OCI-M2 (cell line): ENCODE results near the gene SEPTIN8.

Experiments used
- DNase-seq: peaks from one replicate; lab custom pipeline; 2025; ENCODE audit not compliant: unreplicated experiment; lab: John Stamatoyannopoulos, UW

Gene SEPTIN8, protein sequence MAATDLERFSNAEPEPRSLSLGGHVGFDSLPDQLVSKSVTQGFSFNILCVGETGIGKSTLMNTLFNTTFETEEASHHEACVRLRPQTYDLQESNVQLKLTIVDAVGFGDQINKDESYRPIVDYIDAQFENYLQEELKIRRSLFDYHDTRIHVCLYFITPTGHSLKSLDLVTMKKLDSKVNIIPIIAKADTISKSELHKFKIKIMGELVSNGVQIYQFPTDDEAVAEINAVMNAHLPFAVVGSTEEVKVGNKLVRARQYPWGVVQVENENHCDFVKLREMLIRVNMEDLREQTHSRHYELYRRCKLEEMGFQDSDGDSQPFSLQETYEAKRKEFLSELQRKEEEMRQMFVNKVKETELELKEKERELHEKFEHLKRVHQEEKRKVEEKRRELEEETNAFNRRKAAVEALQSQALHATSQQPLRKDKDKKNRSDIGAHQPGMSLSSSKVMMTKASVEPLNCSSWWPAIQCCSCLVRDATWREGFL

DNA sequence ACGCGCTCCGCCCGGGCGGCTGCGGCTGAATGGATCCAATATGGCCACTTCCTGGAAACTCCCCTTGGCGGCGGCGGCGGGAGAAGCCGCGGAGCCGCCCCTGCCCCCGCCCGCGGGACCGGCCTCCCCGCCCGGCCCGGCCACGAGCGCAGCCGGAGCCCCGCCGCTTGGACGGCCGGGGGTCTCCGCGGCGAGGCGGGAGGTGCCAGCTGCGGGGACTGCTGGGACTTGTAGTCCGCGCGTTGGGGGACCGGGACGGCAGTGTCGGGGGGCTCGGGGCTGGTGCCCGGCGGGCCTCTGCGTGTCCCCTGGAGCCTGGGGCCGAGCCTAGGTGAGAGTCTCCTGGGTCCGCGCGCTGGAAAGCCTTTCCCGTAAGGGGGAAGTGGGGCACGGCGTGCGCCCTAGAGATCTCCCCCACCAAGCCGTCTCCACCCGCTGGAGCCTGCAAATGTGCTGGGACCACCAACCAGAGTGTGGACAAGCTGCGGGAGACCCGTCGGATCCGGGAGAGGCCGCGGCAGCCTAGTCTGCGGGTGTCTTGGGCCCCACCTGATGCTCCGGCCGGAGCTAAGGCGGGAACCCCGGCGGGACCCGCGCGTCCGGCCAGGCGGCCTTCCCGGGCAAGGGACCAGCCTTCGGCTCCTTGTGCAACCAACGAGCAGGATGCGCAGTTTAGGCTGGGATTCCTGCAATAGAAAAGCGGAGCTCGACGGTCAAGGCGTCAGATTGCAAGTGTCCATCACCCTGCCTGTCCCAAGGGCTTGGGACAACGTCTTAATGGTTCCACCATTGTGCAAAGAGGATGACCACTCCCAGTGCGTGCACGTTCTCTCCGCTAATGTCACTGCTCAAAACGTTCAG lies at the start of gene SEPTIN8:
Gene SEPTIN8, minus strand, starts transcription at position 31 of the 861 bp plus-strand sequence. CDS start 102 bp downstream, outside the sequence.
- DNase-seq: no peak

DNA sequence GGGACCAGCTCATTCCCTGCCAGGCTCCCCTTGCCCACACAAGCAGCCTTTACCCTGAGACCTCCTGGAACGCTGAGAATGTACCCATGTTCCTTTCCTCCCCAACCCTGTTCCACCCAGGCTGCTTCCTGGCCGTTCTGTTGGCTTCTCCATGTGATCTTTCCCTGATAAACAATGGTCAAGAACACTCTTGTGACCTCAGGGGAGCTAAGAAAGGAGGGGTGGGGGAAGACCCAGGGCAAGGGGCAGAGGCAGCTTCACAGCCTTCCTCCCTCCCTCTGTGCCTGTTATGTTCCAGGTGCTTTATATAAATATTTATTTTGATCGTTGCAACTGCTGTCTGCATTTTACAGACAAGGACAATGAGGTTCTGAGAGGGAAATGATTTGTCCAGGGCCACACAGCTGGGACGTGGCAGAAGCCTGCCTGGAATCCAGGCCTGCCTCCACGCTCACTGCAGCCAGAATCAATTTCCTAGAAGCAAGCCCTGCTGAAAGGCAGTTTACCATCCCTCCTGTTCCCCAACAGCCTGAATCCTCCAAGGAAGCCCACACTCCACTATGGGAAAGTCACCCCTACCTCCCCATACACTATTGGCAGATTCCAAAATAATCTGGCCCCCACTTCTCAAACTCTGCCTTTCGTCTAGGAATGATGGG lies 49.5 kb upstream of the SEPTIN8 start:
- DNase-seq: no peak

DNA sequence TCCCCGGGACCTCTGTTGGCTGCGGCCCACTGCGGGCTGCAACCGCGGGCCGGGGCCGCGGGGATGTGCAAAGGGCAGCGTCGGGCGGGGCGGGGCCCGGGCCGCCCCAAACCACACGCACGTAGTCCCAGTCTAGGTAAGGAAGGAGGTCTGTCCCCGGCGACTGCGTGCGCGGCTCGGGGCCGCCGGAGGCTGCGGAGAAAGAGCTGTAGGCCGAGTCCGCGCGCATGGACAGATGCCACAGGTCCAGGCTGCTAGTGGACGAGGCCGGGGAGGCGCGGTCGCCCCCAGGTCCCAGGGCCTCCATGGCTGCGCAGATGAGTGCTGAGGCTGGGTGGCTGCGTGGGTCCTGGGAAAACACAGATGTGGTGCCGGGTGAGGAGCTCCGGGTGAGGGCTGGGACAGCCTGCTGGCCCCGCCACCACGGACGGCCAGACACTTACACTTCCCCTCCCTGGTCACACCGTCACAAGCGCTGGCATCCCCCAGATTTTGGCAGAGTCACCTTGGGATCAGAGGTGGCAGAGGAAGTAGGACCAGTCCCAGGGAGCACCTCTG lies 48.9 kb upstream of the SEPTIN8 start:
- DNase-seq: no peak

DNA sequence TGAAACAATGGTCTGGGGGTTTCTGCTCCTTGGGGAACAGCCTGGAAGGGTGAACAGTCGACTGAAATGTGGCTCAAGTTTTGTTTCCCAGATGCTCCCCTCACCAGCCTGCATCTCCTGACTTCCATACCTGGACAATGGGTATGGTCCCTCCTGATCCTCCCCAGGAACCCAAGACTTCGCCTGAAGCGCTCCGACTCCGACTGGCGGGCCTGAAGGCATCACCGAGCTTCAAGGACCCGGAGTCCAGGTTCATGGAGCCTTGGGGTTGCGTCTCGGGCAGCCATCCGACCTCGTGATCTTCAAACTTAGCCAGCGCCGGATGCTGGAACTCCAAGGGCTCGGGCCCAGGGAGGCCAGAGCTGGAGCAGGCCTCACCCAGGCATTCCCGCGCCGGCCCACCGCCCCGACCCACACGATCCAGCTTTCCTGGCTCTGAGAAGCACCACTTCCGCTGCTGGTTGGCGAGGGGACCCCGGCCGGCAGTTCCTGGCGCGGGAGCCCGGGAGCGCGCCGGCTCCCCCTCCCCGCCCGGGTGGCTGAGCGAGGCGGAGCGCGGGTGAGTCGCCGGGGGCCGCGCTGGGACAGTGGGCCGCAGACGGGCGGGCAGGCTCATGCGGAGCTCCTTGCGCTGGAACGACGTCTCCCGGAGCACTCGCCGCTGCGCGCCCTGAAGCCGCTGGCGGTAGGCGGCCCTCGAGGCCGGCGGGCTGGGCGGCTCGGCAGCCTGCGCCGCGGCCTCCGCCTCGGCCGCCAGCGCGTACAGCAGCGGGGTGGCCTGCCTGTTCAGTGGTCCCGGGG lies 48.2 kb upstream of the SEPTIN8 start:
- DNase-seq: no peak

DNA sequence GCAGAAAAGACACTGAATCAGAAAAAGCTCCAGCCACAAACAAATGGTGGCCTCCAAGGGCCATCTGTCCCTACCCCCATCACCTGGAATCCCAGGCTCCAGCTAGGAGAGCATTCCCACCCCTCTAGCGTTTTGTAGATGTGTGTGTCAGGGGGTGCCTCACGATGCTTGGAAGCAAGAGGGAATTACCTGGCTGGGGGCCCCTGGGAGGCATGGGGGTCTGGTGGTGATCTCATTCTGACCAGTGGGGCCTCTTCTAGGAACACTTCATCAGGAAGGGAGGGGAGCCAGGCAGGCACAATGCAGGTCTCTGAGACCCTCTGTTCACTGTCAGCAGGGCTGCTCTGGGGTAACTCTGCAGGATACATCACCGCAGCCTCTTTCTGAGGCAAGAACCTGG lies 47.4 kb upstream of the SEPTIN8 start:
- DNase-seq: no peak

DNA sequence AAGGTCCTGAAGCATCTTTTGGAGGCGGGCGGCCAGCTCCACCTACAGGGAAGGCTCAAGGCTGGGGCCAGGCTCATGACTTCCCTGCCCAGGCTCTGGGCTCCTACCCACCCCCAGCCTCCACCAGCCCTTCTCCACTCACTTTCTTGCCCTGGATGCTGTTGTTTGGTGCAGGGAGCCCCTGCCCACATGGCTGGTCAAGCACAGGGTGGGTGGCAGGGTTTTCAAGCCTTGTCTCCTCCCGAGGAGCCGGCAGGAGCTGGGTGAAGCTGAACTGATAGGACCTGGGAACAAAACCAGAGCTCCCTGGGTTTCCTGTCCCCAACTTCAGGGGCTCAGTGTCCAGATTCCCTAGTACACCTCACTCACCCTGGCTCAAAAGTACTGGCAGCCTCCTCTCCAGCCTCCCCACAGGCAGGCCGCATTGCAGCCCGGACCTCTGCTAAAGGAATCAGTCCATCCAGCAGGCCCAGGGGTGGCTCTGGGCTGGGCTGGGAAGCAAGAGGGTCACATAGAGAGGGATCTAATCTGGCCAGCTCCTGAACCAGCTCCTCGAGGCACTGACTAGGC lies 46.5 kb upstream of the SEPTIN8 start:
- DNase-seq: no peak

DNA sequence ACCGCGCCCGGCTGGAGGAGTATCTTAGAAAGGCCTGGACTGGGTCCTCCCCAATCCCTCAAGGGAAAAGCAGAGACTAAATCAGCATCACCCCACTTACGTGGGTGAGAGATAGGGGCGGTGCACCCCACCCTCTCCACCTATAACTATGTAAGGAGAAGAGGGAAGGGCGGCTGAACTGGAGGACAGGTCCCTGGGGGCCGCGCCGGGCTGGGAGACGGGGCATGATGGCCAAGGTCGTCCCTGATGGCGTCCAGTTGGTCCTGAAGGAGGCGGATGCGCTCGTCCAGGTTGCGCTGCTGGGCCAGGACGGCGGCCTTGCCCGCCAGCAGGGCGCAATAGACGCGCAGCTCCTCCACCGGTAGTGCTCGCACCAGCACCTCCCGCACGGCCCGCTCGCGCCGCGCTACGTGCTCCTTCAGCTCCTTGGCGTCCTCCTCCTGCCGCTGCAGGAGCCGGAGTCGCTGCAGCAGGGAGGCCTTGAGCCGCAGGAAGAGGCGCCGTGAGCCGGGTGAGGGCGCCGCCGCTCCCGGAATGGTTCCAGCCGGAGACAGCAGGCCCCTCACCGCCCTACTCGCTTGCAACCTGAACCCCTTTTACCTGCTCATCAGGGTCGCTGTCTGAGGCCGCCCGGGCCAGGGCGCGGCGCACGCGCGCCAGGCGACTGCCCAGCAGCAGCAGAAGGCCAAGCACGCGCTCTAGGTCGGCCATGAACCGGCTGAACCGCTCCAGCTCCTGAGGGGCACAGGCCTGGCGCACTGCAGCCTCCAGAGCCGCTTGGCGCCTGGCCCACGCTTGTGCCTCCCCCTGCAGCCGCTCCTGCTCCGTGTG lies 45.8 kb upstream of the SEPTIN8 start:
- DNase-seq: no peak

DNA sequence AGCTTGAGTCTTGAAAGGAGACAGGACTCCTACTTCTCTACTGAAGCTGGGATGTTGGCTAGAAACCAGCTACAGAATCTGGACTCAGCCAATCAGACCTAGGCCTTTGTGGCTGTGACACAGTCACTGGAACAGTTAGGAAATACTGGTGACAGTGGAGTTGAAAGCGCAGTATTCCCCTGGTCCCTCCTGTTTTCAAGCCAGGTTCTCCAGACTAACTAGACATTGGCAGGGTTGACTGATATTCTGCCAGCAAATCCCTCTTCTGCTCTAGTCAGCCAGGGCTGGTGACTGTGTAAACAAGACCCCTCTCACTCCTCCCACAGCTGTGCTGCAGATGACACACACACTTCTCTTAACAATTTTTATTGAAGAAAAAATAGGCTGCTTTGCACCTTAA lies 44.8 kb upstream of the SEPTIN8 start:
- no peak for DNase-seq

DNA sequence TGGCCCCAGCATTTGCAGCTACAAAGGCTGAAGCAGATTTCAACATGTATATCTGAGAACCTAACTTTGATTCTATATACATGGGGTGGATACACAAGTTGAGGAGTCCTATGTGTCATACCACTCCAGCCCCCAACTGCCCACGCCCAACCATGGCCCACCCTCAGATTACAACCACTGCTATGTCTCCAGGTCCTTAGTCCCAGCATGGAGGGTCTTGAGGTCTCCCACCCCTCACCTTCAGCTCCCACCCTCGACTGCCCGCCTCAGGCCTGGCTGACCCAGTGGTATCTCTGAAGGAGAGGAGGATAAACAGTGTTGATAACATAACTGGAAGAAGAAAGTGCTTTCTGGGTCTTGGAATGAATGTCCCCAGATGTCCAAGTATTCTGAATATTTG lies 44.3 kb upstream of the SEPTIN8 start:
- DNase-seq: no peak

DNA sequence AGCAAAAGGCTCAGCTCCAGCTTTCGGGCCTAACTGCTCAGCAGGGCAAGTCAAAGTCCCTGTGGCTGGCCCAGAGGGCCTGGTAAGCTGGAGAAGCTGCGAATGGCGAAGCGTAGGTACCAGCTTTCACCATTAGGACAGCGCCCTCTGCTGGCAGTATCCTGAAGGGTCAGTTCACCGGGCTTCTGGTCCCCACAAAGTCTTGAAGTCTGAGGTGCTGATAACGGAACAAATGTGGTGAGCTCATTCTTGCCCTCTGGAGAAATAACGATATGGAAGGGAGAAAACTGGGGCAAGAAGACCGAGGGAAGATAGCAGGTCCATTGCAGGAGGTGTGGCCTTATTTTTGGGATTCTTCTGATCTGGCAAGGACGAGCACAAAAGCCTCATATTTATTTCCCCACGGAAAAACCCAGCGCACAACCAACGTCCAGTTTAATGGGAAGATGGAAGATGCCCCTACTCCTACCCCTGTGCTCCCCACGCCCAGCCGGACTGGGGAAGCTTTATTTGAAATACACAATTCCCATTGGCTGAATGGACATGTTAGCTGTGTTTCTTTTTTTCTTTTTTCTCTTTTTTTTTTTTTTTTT lies 43.2 kb upstream of the SEPTIN8 start:
- peak; percentile 85 for DNase-seq

DNA sequence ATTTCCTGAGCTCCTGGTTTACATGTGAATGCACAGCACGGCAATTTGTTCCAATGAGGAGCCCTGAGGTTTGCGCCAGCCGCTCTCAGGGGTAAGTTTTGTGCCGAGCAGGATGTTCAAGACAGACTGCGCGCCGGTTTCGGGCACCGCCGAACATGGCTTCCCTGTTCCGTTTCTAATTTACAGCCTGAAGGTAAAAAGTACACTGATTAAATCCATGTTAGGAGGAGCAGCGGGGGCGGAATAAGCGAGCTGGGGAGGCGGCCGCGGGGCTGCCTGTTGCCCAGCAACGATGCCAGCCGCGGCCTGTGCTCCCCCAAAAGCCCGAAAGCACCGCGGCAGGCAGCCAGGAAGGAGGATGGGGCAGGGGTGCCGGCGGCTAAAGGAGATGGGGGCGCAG lies 42.4 kb upstream of the SEPTIN8 start:
- no peak for DNase-seq

DNA sequence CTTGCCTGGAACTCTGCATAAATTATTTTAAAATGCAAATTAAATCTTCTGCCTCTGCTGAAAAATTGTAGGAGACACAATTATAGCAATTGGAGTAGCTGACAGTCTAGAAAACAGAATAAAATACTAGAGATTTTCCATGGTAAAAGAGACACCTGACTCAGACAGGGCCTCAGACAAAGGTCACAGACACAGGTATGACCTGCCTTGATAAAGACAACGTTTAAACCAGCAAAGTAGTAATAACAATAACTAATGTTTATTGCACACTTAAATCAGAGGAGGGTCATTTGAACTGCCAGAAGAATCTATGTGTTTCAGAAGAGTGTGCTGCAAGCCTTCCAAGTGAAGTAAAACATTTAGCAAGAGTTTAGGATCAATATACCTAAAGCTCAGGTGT lies 40.0 kb upstream of the SEPTIN8 start:
- no peak for DNase-seq

DNA sequence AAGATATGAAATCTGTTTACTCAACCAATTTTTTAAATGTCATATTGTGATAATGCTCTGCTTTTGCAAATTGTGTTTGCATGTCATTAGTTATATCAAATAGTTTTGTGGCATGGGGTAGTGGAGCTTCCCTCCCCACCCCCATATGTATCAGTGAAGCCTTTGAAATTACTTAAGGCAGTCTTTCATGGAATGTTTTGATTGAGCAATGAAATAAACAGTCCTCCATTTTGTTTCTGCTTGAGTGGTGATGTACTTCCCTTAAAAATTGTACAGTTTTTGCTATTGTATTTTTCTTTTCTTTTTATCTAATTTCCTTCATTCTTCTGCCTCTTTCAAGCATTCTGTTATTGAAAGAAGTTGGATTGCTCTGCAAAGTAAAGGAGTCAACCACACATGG lies 39.5 kb upstream of the SEPTIN8 start:
- no peak for DNase-seq

DNA sequence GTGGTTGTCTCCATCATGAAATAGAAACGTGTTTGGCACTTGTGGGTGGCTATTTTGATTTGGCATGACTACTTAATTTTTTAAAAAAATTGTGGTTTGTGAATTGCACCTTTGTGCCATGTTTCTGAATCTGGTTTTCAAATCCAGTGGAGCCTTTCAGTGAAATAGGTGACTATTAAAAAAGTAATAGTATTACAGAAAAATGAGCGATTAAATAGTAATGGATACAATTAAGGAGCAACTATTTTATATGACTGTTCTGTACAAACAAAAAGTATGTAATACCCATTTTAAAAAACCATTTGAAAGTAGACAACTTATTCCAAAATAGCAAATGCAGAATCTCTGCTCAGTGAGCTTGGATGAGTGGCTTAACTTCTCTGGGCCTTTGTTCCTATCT lies 39.0 kb upstream of the SEPTIN8 start:
- no peak for DNase-seq

DNA sequence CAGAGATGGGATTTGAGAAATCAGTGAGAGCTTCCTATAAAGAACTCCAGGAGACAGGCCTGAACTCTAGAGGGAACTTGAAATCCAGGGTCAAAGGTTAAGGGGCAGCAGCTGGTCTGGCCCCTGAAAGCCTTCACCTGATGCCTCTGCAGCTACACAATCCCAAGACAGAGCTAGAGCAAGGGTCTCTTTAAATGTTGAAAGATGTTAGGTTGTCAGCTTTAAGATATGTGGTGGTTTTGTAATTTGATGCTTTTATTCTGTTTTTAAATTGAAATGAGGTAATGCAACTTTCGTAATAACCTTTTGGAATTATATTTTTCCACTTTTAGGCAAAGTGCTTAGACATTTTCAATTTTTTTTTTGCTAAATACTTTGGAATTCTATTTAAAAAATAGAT lies 38.4 kb upstream of the SEPTIN8 start:
- DNase-seq: no peak

DNA sequence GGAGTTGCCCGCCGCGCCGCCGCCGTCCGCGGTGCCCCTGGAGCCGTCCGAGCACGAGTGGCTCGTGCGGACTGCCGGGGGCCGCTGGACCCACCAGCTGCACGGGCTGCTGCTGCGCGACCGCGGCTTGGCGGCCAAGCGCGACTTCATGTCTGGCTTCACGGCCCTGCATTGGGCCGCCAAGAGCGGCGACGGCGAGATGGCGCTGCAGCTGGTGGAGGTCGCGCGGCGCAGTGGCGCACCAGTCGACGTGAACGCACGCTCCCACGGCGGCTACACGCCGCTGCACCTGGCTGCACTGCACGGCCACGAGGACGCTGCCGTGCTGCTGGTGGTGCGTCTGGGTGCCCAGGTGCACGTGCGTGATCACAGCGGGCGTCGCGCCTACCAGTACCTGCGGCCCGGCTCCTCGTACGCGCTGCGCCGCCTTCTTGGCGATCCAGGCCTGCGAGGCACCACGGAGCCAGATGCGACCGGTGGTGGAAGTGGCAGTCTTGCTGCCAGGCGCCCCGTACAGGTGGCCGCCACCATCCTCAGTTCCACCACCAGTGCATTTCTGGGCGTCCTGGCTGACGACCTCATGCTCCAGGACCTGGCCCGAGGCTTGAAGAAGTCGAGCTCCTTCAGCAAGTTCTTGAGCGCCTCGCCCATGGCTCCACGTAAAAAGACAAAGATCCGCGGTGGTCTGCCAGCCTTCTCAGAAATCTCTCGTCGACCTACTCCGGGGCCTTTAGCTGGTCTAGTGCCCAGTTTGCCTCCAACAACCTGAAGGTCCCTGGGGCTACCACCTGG lies 37.7 kb upstream of the SEPTIN8 start:
- no peak for DNase-seq

DNA sequence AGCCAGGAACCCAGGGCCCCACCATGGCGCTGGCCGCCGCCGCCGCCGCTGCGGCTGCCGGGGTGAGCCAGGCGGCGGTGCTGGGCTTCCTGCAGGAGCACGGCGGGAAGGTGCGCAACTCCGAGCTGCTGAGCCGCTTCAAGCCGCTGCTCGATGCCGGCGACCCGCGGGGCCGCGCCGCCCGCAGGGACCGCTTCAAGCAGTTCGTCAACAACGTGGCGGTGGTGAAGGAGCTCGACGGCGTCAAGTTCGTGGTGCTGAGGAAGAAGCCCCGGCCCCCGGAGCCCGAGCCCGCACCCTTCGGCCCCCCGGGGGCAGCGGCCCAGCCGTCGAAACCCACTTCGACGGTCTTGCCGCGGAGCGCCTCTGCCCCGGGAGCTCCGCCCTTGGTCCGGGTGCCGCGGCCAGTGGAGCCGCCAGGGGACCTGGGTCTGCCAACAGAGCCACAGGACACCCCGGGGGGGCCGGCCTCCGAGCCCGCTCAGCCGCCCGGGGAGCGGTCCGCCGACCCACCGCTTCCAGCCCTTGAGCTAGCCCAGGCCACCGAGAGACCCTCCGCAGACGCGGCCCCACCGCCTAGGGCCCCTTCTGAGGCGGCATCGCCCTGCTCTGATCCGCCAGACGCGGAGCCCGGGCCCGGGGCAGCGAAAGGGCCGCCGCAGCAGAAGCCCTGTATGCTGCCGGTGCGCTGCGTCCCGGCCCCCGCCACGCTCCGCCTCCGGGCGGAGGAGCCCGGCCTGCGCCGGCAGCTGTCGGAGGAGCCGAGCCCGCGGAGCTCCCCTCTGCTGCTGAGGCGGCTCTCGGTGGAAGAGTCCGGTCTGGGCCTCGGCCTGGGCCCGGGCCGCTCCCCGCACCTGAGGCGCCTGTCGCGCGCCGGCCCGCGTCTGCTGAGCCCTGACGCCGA lies 36.8 kb upstream of the SEPTIN8 start:
- DNase-seq: no peak
